Endodermal cell (in vitro differentiated cells): ENCODE measurements around the gene KIRREL3. TPM values are rescaled to one million over a fixed set of nuclear protein-coding genes. Genes with fewer than 3 reads are reported as not detected.
A peak's percentile ranks its signal among the peaks of the same experiment; 100 is the strongest.

Experiments used
- DNase-seq: peaks from one replicate; pipeline ENCODE4 v3.0.0-alpha.2; 2017
- H3K27ac ChIP-seq: 2 replicates; pipeline ENCODE4 v1.5.1; 2013; ENCODE audit warnings: mild to moderate bottlenecking, low read depth, low read length, moderate library complexity
- H3K27me3 ChIP-seq: 2 replicates; pipeline ENCODE4 v1.6.1; 2013; ENCODE audit warnings: mild to moderate bottlenecking, low read length, moderate library complexity; ENCODE audit not compliant: insufficient read depth, control insufficient read depth, poor library complexity, severe bottlenecking
- H3K36me3 ChIP-seq: 2 replicates; pipeline ENCODE4 v1.7.0; 2013; ENCODE audit warnings: mild to moderate bottlenecking, low read length, moderate library complexity; ENCODE audit not compliant: control insufficient read depth, insufficient read depth
- H3K4me1 ChIP-seq: one replicate; pipeline ENCODE4 v1.7.0; 2013; ENCODE audit warnings: low read length; ENCODE audit not compliant: control insufficient read depth, insufficient read depth
- H3K4me3 ChIP-seq: 2 replicates; pipeline ENCODE4 v1.5.1; 2013; ENCODE audit warnings: mild to moderate bottlenecking, low read length, moderate library complexity
- H3K9ac ChIP-seq: 2 replicates; pipeline ENCODE4 v1.6.1; 2013; ENCODE audit warnings: mild to moderate bottlenecking, low read length, moderate library complexity; ENCODE audit not compliant: poor library complexity, severe bottlenecking; ENCODE audit errors: extremely low read depth
- H3K9me3 ChIP-seq: 2 replicates; pipeline ENCODE4 v1.6.1; 2013; ENCODE audit warnings: mild to moderate bottlenecking, low read length, moderate library complexity; ENCODE audit not compliant: control insufficient read depth
- H3K27ac Mint-ChIP-seq: 2 replicates; pipeline ENCODE4 v1.8.0; 2020; ENCODE audit warnings: mixed read lengths
- H3K27me3 Mint-ChIP-seq: 2 replicates; pipeline ENCODE4 v1.8.0; 2021; ENCODE audit warnings: mild to moderate bottlenecking, mixed read lengths; ENCODE audit not compliant: insufficient read depth
- H3K36me3 Mint-ChIP-seq: 2 replicates; pipeline ENCODE4 v1.8.0; 2020; ENCODE audit warnings: low read depth, mixed read lengths
- H3K4me1 Mint-ChIP-seq: 2 replicates; pipeline ENCODE4 v1.8.0; 2020; ENCODE audit warnings: mixed read lengths
- H3K4me3 Mint-ChIP-seq: 2 replicates; pipeline ENCODE4 v1.8.0; 2020; ENCODE audit warnings: mild to moderate bottlenecking, moderate library complexity, mixed read lengths
- H3K9me3 Mint-ChIP-seq: 2 replicates; pipeline ENCODE4 v1.8.0; 2020; ENCODE audit warnings: mild to moderate bottlenecking, mixed read lengths
- CTCF ChIP-seq: fragments of 200-600 bp; sonication (generic); conservative IDR thresholded peaks from 2 replicates; pipeline ENCODE4 v1.5.0; 2021; ENCODE audit warnings: antibody characterized with exemption, mild to moderate bottlenecking
- WGBS, 2 experiments: methylation state at CpG; one replicate each; pipeline versions ENCODE4 v1.1.5 to v1.1.7; 2013; ENCODE audit warnings: missing lambda C conversion rate in 2 of 2, mixed read lengths in 1 of 2; ENCODE audit not compliant: insufficient coverage in 1 of 2, insufficient read length in 1 of 2; 5-methylcytosine and 5-hydroxymethylcytosine counted together
- total RNA-seq, 2 donors: library from RNA; stranded (reverse); fragmentation: NEBNext Ultra II Directional in 1 of 2; extraction: Animal tissue kit (Norgen Biotek cat#: 25700) in 1 of 2; gene quantifications; 2 replicates in 1 of 2; 3 replicates in 1 of 2; pipeline ENCODE4 v1.2.1, GENCODE V29; 2021

The KIRREL3 gene
- total RNA-seq, 2 donors from 2014 or later = 1.1 to 1.4 TPM

GRCh38 chr11:126588630-126589491 lies 411.7 kb downstream of the KIRREL3 start:
- H3K27ac Mint-ChIP-seq = no peak overlapping the region
- TF ChIP-seq CTCF = no peak
- H3K4me1 ChIP-seq = peaks cover 17% of the 10 kb centered on the region
- peaks cover 27% of the 10 kb centered on the region for H3K4me1 Mint-ChIP-seq
- no peak overlapping the region for H3K4me3 ChIP-seq
- no peaks in the 10 kb centered on the region for H3K36me3 Mint-ChIP-seq
- H3K9me3 Mint-ChIP-seq = no peaks in the 10 kb centered on the region
- H3K36me3 ChIP-seq = no peaks in the 10 kb centered on the region
- no peak overlapping the region for H3K4me3 Mint-ChIP-seq
- no peaks in the 10 kb centered on the region for H3K27me3 ChIP-seq
- no peak overlapping the region for H3K27ac ChIP-seq
- H3K9me3 ChIP-seq = no peaks in the 10 kb centered on the region
- H3K27me3 Mint-ChIP-seq = no peaks in the 10 kb centered on the region
- no peak overlapping the region for H3K9ac ChIP-seq
- DNase-seq = no peak
- WGBS, 2 experiments = 77 to 83% methylated on average over 7 to 16 of the region's 16 CpGs

GRCh38 chr11:126587541-126587940 lies 413.0 kb downstream of the KIRREL3 start:
- Histone ChIP-seq H3K27me3 (no peaks in the 10 kb centered on the region), H3K36me3 (no peaks in the 10 kb centered on the region), H3K9ac (no peak overlapping the region), H3K27ac (no peak overlapping the region), H3K4me3 (no peak overlapping the region), H3K4me1 (peaks cover 26% of the 10 kb centered on the region), H3K9me3 (no peaks in the 10 kb centered on the region)
- Mint-ChIP-seq H3K27me3 (no peaks in the 10 kb centered on the region), H3K36me3 (no peaks in the 10 kb centered on the region), H3K27ac (no peak overlapping the region), H3K4me3 (no peak overlapping the region), H3K9me3 (no peaks in the 10 kb centered on the region), H3K4me1 (peaks cover 35% of the 10 kb centered on the region)
- TF ChIP-seq CTCF = no peak
- 92% methylated on average over 3 of the region's 4 CpGs; no CpG with 5 or more reads in 1 of the 2 experiments for WGBS, 2 experiments
- no peak for DNase-seq

- peak; percentile 88 for DNase-seq
- WGBS, 2 experiments = 58 to 60% methylated on average over 22 to 23 of the region's 23 CpGs
- H3K36me3 ChIP-seq = no peaks in the 10 kb centered on the region
- H3K9ac ChIP-seq = no peak overlapping the region
- no peak for TF ChIP-seq CTCF
- H3K4me3 ChIP-seq = no peak overlapping the region
- Mint-ChIP-seq H3K9me3 (no peaks in the 10 kb centered on the region), H3K27ac (no peak overlapping the region), H3K4me3 (no peak overlapping the region), H3K27me3 (no peaks in the 10 kb centered on the region), H3K4me1 (peaks cover 34% of the 10 kb centered on the region), H3K36me3 (no peaks in the 10 kb centered on the region)
- H3K4me1 ChIP-seq = peaks cover 26% of the 10 kb centered on the region
- H3K27ac ChIP-seq = no peak overlapping the region
- H3K9me3 ChIP-seq = no peaks in the 10 kb centered on the region
- H3K27me3 ChIP-seq = no peaks in the 10 kb centered on the region
These were observed 414.6 kb downstream of the KIRREL3 start for GRCh38 chr11:126585774-126586491.
